HepG2 (cell line): ENCODE measurements around the gene INO80B. TPM values are rescaled to one million over a fixed set of nuclear protein-coding genes. Genes with fewer than 3 reads are reported as not detected.
A peak's percentile ranks its signal among the peaks of the same experiment; 100 is the strongest.

ENCODE experiments used
- ADNP ChIP-seq: sonication (generic); formaldehyde crosslinking; IDR thresholded peaks from 2 replicates; pipeline ENCODE4 v1.4.0; 2020; ENCODE audit warnings: missing genetic modification reagents
- HNRNPLL ChIP-seq: fragments of 200-400 bp; formaldehyde crosslinking; IDR thresholded peaks from 2 replicates; pipeline ENCODE4 v1.6.1; 2017; ENCODE audit warnings: mild to moderate bottlenecking, low read depth, low read length; ENCODE audit not compliant: poor library complexity, severe bottlenecking
- MATR3 ChIP-seq: sonication (generic); formaldehyde crosslinking; IDR thresholded peaks from 2 replicates; pipeline ENCODE4 v1.4.0; 2020; ENCODE audit warnings: missing genetic modification reagents
- MBD4 ChIP-seq: IDR thresholded peaks from 2 replicates; pipeline ENCODE4 v1.6.1; 2012; ENCODE audit warnings: low read length, inconsistent platforms, borderline replicate concordance
- NKX3-1 ChIP-seq: sonication (generic); formaldehyde crosslinking; IDR thresholded peaks from 2 replicates; pipeline ENCODE4 v1.5.0; 2020; ENCODE audit warnings: missing genetic modification reagents
- RNF219 ChIP-seq: sonication (generic); formaldehyde crosslinking; IDR thresholded peaks from 2 replicates; pipeline ENCODE4 v1.5.0; 2020; ENCODE audit warnings: mild to moderate bottlenecking, missing genetic modification reagents
- TOPORS ChIP-seq: sonication (generic); formaldehyde crosslinking; IDR thresholded peaks from 2 replicates; pipeline ENCODE4 v1.8.0; 2023; ENCODE audit warnings: mild to moderate bottlenecking, missing genetic modification reagents
- ZBTB2 ChIP-seq: sonication (generic); formaldehyde crosslinking; IDR thresholded peaks from 2 replicates; pipeline ENCODE4 v1.8.0; 2022; ENCODE audit warnings: low read depth, missing genetic modification reagents
- ZC3H13 ChIP-seq: sonication (generic); formaldehyde crosslinking; IDR thresholded peaks from 2 replicates; pipeline ENCODE4 v1.8.1; 2023; ENCODE audit warnings: mild to moderate bottlenecking, missing genetic modification reagents, moderate library complexity
- ZFP62 ChIP-seq: sonication (generic); formaldehyde crosslinking; IDR thresholded peaks from 2 replicates; pipeline ENCODE4 v1.4.0; 2020; ENCODE audit warnings: missing genetic modification reagents
- ZNF253 ChIP-seq: sonication (generic); formaldehyde crosslinking; IDR thresholded peaks from 2 replicates; pipeline ENCODE4 v1.8.0; 2022; ENCODE audit warnings: mild to moderate bottlenecking, missing genetic modification reagents, borderline replicate concordance
- ZNF724P ChIP-seq: sonication (generic); formaldehyde crosslinking; IDR thresholded peaks from 2 replicates; pipeline ENCODE4 v1.8.0; 2022; ENCODE audit warnings: missing genetic modification reagents, borderline replicate concordance
- ZNF776 ChIP-seq: sonication (generic); formaldehyde crosslinking; IDR thresholded peaks from 2 replicates; pipeline ENCODE4 v1.4.0; 2020; ENCODE audit warnings: mild to moderate bottlenecking, missing genetic modification reagents
- ZNF891 ChIP-seq: sonication (generic); formaldehyde crosslinking; IDR thresholded peaks from 2 replicates; pipeline ENCODE4 v1.5.0; 2020; ENCODE audit warnings: mild to moderate bottlenecking, missing genetic modification reagents
- polyA plus RNA-seq, 8 experiments: library from polyadenylated mRNA; depleted of rRNA in 3 of 8; stranded (reverse) in 7 of 8; unstranded in 1 of 8; fragments of >200 nt; fragmentation: Illumina TruSeq in 4 of 8; extraction: Trizol in 4 of 8; gene quantifications; 2 replicates each; pipeline versions ENCODE4 v1.2.1 to v1.2.3, GENCODE V29; 2011 to 2016; ENCODE audit warnings: low read depth in 4 of 8, missing spikeins in 1 of 8, mixed read lengths in 1 of 8; ENCODE audit not compliant: insufficient read depth in 1 of 8
- total RNA-seq, 5 experiments: library from RNA; depleted of rRNA; stranded (reverse); fragments of >200 nt; fragmentation: Illumina TruSeq; extraction: Trizol; gene quantifications; 2 replicates each; pipeline ENCODE4 v1.2.3, GENCODE V29; 2016; ENCODE audit warnings: low read depth in 1 of 5
- TF ChIP-seq, protein P1 (sequence below): sonication (generic); formaldehyde crosslinking; IDR thresholded peaks from 2 replicates; pipeline ENCODE4 v1.5.0; 2020; ENCODE audit warnings: missing genetic modification reagents
- TF ChIP-seq, protein P2 (sequence below): sonication (generic); formaldehyde crosslinking; conservative IDR thresholded peaks from 2 replicates; pipeline ENCODE4 v1.8.0; 2022; ENCODE audit warnings: low read depth, missing genetic modification reagents

The INO80B gene
- total and polyA plus RNA-seq, 2 of the 13 experiments (the other 11 are each of a cell fraction or from before 2014, with no cell fraction given) = 6.2 to 14.5 TPM

DNA sequence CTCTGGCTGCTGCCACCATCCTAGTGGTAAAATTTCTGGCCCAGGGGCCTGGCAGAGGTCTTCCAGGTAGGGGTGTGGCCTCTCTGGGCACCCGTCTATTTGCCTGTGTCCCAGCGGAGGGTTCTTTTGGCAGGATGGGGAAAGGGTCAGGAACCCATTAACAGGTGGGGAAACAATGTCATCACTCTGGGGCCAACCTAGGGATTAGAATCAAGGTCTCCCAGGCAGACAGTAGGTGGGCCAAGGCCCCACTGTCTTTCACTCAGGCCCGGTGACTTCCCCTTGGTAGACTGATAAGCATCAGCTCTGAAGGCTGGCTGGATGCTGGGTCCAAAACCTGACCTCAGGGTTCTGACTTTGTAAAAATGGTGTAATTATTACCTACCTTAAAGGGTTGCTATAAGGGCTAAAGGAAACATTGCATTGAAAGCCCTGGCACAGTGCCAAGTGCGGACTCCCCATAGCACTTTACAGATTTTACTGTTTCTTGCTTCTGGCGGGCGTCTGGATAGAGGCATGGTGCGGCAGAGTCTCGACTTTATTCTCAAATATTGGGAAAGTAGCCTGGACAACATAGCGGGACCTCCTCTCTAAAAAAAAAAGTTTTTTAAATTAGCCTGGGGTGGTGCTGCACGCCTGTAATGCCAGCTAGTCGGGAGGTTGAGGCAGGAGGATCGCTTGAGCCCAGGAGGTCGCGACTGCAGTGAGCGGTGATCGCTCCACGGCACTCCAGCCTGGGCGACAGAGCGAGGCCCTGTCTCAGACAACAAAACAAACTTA lies 42.3 kb downstream of the INO80B start (continued):
- TF ChIP-seq MBD4 = 0 out of 2 replicates have a peak, but pooled peaks have one; percentile 67
- no peak for TF ChIP-seq ZNF891 (CRISPR knock-in tag)
- TF ChIP-seq, protein P1, sequence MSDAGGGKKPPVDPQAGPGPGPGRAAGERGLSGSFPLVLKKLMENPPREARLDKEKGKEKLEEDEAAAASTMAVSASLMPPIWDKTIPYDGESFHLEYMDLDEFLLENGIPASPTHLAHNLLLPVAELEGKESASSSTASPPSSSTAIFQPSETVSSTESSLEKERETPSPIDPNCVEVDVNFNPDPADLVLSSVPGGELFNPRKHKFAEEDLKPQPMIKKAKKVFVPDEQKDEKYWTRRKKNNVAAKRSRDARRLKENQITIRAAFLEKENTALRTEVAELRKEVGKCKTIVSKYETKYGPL (CRISPR knock-in tag) = no peak
- 0 out of 2 replicates have a peak, but pooled peaks have one; percentile 67 for TF ChIP-seq ZNF253 (CRISPR knock-in tag)
- no peak for TF ChIP-seq HNRNPLL
- TF ChIP-seq RNF219 = no peak
- no peak for TF ChIP-seq ZFP62
- TF ChIP-seq, protein P2, sequence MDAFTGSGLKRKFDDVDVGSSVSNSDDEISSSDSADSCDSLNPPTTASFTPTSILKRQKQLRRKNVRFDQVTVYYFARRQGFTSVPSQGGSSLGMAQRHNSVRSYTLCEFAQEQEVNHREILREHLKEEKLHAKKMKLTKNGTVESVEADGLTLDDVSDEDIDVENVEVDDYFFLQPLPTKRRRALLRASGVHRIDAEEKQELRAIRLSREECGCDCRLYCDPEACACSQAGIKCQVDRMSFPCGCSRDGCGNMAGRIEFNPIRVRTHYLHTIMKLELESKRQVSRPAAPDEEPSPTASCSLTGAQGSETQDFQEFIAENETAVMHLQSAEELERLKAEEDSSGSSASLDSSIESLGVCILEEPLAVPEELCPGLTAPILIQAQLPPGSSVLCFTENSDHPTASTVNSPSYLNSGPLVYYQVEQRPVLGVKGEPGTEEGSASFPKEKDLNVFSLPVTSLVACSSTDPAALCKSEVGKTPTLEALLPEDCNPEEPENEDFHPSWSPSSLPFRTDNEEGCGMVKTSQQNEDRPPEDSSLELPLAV (CRISPR knock-in tag) = no peak
- no peak for TF ChIP-seq ADNP (CRISPR knock-in tag)
- no peak for TF ChIP-seq NKX3-1 (CRISPR knock-in tag)
- TF ChIP-seq ZC3H13 = peak; percentile 86
- no peak for TF ChIP-seq ZNF724P (CRISPR knock-in tag)
- no peak for TF ChIP-seq MATR3
- no peak for TF ChIP-seq ZNF776 (CRISPR knock-in tag)
- no peak for TF ChIP-seq ZBTB2 (CRISPR knock-in tag)
- TF ChIP-seq TOPORS (CRISPR knock-in tag) = no peak
